Nasal cavity respiratory epithelium epithelial cell of viscerocranial mucosa (primary cell): ENCODE results near the gene SLC43A1. TPM values are rescaled to one million over a fixed set of nuclear protein-coding genes. Genes with fewer than 3 reads are reported as not detected.

Experiments
- total RNA-seq: library from RNA; depleted of rRNA; stranded (reverse); fragments of >200 nt; gene quantifications from 2 replicates; pipeline ENCODE4 v1.2.3, GENCODE V29; 2014

SLC43A1 gene
- total RNA-seq: 2.0 and 2.1 TPM in 2 replicates

DNA sequence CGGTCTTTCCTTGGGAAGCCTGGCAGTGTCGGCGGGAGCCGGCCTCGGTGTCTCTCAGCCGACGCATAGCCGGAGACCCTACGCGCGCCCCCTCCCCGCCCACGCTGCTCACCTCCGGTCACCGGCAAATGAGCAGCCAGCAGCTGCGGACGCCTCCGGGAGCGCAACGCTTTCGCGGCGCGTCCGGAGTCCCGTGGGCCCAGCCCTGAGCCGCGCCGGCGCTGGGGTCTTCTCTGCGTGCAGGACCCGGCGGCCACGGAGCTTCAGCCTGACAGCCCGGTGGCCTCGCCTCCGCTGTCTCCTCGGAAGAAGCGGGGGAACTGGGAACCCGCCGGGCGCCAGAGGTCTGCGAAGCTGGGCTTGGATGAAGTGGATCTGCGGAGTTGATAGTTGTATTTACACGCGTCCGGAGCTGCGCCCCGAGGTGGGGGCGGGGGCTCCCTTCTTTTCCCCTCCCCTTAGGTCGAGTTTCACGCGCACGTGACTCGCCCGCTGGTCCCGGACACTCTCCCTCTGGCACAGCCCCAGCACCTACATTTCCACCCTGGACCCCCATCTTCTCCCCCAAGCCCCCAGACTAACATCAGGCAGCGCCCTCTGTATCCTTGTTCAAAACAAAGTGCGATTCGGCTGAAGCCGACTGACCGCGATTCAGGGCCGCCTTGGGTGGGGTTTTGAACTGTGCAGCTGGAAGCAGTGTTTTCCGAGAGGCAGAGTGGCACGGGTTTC lies at the start of gene SLC43A1:
SLC43A1 (minus strand) TSS at position 371 of the 729 bp plus-strand sequence. CDS start 1,591 bp downstream, outside the sequence.

DNA sequence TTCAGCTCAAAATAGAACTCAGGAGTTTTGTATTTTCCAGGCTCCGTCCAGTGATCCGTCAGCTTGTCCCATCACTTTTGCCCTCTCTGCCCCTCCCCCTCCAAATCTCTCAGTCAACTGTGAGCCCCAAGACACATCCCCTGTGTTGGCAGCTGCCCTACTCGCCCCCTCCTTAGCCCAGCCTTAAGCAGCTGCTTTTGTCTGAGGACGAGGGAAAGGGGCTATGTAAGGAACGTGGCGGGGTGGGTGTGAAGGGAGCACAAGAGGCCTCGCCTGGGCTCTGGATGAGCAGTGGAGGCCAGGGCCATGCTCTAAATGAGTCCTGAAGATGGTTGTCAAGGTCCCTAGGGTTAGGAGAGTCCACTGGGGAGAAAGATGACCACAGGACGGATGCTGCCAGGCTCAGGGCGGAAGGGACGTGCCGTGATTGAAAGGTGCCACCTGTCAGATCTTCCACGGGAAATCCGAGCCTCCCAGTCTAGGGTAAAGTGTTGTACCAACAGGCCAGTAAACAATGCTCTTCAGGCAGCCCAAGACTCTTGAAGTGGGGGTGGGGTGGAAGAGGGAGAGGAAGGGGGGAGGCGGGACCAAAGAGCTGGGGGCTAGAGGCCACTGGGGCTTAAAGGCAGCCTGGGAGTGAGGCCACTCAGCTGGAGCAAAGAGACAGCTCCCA lies 21.6 kb upstream of the SLC43A1 start, which contains the start of gene SMTNL1:
SMTNL1 (plus strand) TSS at position 649 of the 673 bp plus-strand sequence. CDS start 5,048 bp downstream, outside the sequence.

GRCh38 chr11:57530596-57531507 lies 15.3 kb upstream of the SLC43A1 start, which contains the start of gene TIMM10:
Gene TIMM10, minus strand, starts transcription at chr11:57530754. Its CDS starts 565 bp downstream, at chr11:57530189.

DNA sequence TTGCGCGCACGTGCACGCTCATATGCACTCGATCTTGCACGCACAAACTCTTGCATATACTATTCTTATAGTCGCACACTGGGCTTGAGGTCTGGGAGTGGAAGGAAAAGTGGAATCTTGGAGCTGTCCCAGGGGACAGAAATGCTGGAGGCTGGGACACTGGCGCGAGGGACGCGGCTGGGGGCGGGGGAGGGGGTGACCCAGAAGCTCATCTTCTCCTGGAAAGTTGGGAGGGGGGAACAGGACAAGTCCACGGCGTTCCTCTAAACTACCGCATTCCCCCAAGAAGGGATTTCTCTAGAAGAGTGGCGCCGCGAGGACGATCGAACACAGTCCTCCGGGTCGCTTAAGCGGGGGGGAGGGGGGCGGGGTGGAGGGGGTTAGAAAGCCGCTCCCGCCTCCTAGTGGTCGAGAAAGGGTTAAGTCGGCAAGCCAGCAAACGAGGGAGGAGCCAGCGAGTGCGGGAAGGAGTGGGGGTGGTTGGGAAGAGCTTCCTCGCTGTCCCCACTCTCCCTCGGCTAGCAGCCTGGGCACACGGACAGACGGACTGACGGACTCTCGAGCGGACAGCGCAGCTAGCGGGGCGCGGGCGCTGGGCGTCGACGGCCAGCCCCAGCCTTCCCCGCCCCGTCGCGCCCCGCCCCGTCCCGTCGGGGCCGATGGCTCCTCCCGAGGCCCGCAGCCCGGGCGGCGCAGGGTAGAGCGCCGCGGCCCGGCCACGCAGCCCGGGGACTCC lies 55.3 kb downstream of the SLC43A1 start, which contains the start of gene RTN4RL2:
RTN4RL2 (plus strand) TSS at position 507 of the 736 bp plus-strand sequence. CDS start 338 bp downstream, outside the sequence.

Other genes with a start within 250 kb of the SLC43A1 start
- 110 and 231 TPM in 2 replicates for gene TNKS1BP1, start 190.8 kb downstream of the SLC43A1 start, total RNA-seq
- gene SSRP1, start 179.8 kb downstream of the SLC43A1 start, total RNA-seq: 105 and 126 TPM in 2 replicates
- gene P2RX3, start 177.3 kb downstream of the SLC43A1 start, total RNA-seq: not detected in 2 replicates
- gene PRG3, start 134.6 kb downstream of the SLC43A1 start, total RNA-seq: not detected in 2 replicates
- gene PRG2, start 125.1 kb downstream of the SLC43A1 start, total RNA-seq: not detected in 2 replicates
- 15.6 and 21.9 TPM in 2 replicates for gene SLC43A3, start 88.6 kb downstream of the SLC43A1 start, total RNA-seq
- gene RTN4RL2, start 55.2 kb downstream of the SLC43A1 start, total RNA-seq: under 0.01 TPM in 1 of 2 replicates, not detected in the other
- gene TIMM10, start 15.1 kb upstream of the SLC43A1 start, total RNA-seq: 32.3 and 69.0 TPM in 2 replicates
- not detected in 2 replicates for gene SMTNL1, start 21.9 kb upstream of the SLC43A1 start, total RNA-seq
- 10.3 and 48.4 TPM in 2 replicates for gene UBE2L6, start 52.0 kb upstream of the SLC43A1 start, total RNA-seq
- 0.68 and 10.0 TPM in 2 replicates for gene SERPING1, start 82.0 kb upstream of the SLC43A1 start, total RNA-seq
- under 0.01 and 0.07 TPM in 2 replicates for gene YPEL4, start 134.2 kb upstream of the SLC43A1 start, total RNA-seq
- gene CLP1, start 142.1 kb upstream of the SLC43A1 start, total RNA-seq: 22.4 and 24.9 TPM in 2 replicates
- gene ZDHHC5, start 152.4 kb upstream of the SLC43A1 start, total RNA-seq: 45.5 and 79.9 TPM in 2 replicates
- gene MED19, start 196.5 kb upstream of the SLC43A1 start, total RNA-seq: 13.8 and 18.8 TPM in 2 replicates
- 89.5 and 95.5 TPM in 2 replicates for gene TMX2, start 196.9 kb upstream of the SLC43A1 start, total RNA-seq
- 73.5 and 83.4 TPM in 2 replicates for gene SELENOH, start 225.8 kb upstream of the SLC43A1 start, total RNA-seq
- not detected in 2 replicates for gene BTBD18, start 236.1 kb upstream of the SLC43A1 start, total RNA-seq
- 174 and 308 TPM in 2 replicates for gene CTNND1, start 246.1 kb upstream of the SLC43A1 start, total RNA-seq